Uterus (tissue), 4 donors: ENCODE data around the gene NUDT5. TPM values are rescaled to one million over a fixed set of nuclear protein-coding genes. Genes with fewer than 3 reads are reported as not detected.

Experiments
- DNase-seq, 2 donors: peaks; one replicate each; pipeline ENCODE4 v3.0.0-alpha.2; 2019 to 2020
- H3K27ac ChIP-seq, 2 donors: fragments of 200-600 bp; sonication (generic); 1 replicate in 1 of 2; 2 replicates in 1 of 2; pipeline ENCODE4 v1.5.1; 2016 to 2018
- H3K27me3 ChIP-seq, 2 donors: fragments of 200-600 bp; sonication (generic); one replicate each; pipeline ENCODE4 v1.5.1; 2018 to 2019; ENCODE audit warnings: control low read depth in 1 of 2
- H3K36me3 ChIP-seq, 2 donors: fragments of 200-600 bp; sonication (generic); one replicate each; pipeline ENCODE4 v1.5.1; 2019; ENCODE audit warnings: control low read depth in 1 of 2
- H3K4me1 ChIP-seq, 2 donors: fragments of 200-600 bp; sonication (generic); one replicate each; pipeline ENCODE4 v1.5.1; 2018 to 2019; ENCODE audit warnings: control low read depth in 1 of 2
- H3K4me3 ChIP-seq, 2 donors: fragments of 200-600 bp; sonication (generic); 1 replicate in 1 of 2; 2 replicates in 1 of 2; pipeline ENCODE4 v1.5.1; 2018 to 2019; ENCODE audit warnings: mild to moderate bottlenecking in 1 of 2
- H3K9me3 ChIP-seq, 2 donors: fragments of 200-600 bp; sonication (generic); one replicate each; pipeline ENCODE4 v1.5.1; 2019; ENCODE audit warnings: control low read depth in 1 of 2
- CTCF ChIP-seq, 4 experiments: fragments of 200-600 bp in 2 of 4; fragments of 450-650 bp in 2 of 4; sonication (generic) in 2 of 4; IDR thresholded peaks; one replicate each; pipeline ENCODE4 v1.5.1; 2016 to 2019; ENCODE audit warnings: antibody characterized with exemption in 4 of 4, mild to moderate bottlenecking in 2 of 4, moderate library complexity in 1 of 4
- POLR2A ChIP-seq, 2 donors: fragments of 450-650 bp; IDR thresholded peaks; one replicate each; pipeline ENCODE4 v1.6.1; 2016; ENCODE audit warnings: antibody characterized with exemption in 2 of 2, mild to moderate bottlenecking in 1 of 2, moderate library complexity in 1 of 2
- intact Hi-C: fragments of 100-400 bp; cut with DNase I; formaldehyde crosslinking; loops from one replicate; pipeline ENCODE4 v1.15.1; 2023; ENCODE audit warnings: low total_unique reads
- total RNA-seq, 4 donors: library from RNA; depleted of rRNA in 3 of 4; stranded (reverse); fragments of >200 nt in 3 of 4; gene quantifications; one replicate each; pipeline versions ENCODE4 v1.1.0 to v1.2.4, GENCODE V29; 2014 to 2023
- donor health status: DM: yes; HTN: yes; CAD: no.

NUDT5 gene
- total RNA-seq, 4 donors from 2014 or later = 15.6 to 39.0 (median 33.8) TPM

DNA sequence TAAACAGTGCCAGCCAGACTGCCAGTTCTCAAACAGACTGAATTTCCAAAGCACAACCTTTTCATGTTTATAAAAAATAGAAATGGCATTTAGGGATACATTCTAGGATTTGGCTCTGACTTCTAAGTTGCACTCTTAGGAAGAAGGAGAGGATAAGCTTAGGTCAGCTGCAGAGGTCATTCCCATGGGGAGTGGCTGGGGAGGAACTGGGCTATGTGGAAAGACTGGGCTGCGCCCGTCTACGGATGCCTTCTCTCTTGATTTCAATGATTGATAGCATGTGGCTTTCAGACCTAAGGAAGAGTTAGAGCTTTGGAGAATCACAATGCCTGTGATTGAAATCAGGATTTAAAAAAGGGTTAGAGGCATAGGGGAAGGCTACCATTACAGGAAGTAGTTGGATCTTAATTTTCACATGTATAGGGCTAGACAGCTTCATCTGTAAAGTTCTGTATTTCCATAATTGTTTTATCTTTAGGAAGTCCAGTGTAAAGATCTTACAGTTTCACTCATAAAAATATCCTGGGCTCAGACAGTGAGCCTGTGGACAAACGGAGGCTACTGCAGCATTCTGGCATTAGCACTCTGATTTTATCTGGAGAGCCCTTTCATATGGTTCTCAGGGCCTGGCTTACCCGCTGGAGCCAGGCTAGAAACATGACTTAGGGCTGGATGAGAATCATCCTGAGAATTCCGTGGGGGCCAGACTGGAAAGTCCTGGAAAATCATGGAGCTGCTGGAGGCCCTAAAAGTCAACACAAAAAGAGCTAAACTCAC lies 29.5 kb downstream of the NUDT5 start:
- H3K4me3 ChIP-seq = no peak overlapping the region
- DNase-seq = no peak
- H3K4me1 ChIP-seq = no peaks in the 10 kb centered on the region
- intact Hi-C loops = no loop called here
- no peaks in the 10 kb centered on the region for H3K36me3 ChIP-seq
- no peaks in the 10 kb centered on the region for H3K27me3 ChIP-seq
- TF ChIP-seq CTCF (IDR thresholded peaks at IDR 0.05) (no peak), POLR2A (IDR thresholded peaks at IDR 0.05) (no peak)
- no peaks in the 10 kb centered on the region for H3K9me3 ChIP-seq
- no peak overlapping the region for H3K27ac ChIP-seq

GRCh38 chr10:12165036-12165435 lies 30.7 kb downstream of the NUDT5 start:
- no peaks in the 10 kb centered on the region for H3K4me1 ChIP-seq
- H3K9me3 ChIP-seq = no peaks in the 10 kb centered on the region
- no peak for TF ChIP-seq POLR2A (IDR thresholded peaks at IDR 0.05)
- no peak for TF ChIP-seq CTCF (IDR thresholded peaks at IDR 0.05)
- no peak for DNase-seq
- intact Hi-C loops = no loop called here
- H3K4me3 ChIP-seq = no peak overlapping the region
- no peak overlapping the region for H3K27ac ChIP-seq
- no peaks in the 10 kb centered on the region for H3K27me3 ChIP-seq
- H3K36me3 ChIP-seq = no peaks in the 10 kb centered on the region

GRCh38 chr10:12164085-12164484 lies 31.6 kb downstream of the NUDT5 start:
- H3K36me3 ChIP-seq = no peaks in the 10 kb centered on the region
- no peaks in the 10 kb centered on the region for H3K27me3 ChIP-seq
- intact Hi-C loops = no loop called here
- no peaks in the 10 kb centered on the region for H3K9me3 ChIP-seq
- no peak for TF ChIP-seq CTCF (IDR thresholded peaks at IDR 0.05)
- no peak for TF ChIP-seq POLR2A (IDR thresholded peaks at IDR 0.05)
- no peak for DNase-seq
- no peaks in the 10 kb centered on the region for H3K4me1 ChIP-seq
- no peak overlapping the region for H3K27ac ChIP-seq
- no peak overlapping the region for H3K4me3 ChIP-seq

DNA sequence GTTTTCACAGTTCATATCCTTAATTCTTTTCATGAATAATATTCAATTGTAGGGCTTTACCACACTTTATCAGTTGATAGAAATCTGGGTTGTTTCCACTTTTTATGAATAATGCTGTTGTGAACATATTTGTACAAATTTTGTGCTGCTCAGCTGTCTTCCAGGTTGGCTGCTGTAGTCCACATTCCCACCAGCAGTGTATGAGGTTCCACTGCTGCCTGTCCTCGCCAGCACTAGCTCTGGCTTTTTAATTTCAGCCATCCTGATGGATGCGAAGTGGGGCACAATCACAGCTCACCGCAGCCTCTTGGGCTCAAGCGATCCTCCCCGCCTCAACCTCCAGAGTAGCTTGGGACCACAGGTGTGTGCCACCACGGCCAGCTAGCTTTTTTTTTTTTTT lies 32.8 kb downstream of the NUDT5 start:
- H3K4me3 ChIP-seq = no peak overlapping the region
- no peaks in the 10 kb centered on the region for H3K27me3 ChIP-seq
- no peaks in the 10 kb centered on the region for H3K4me1 ChIP-seq
- intact Hi-C loops = no loop called here
- H3K36me3 ChIP-seq = no peaks in the 10 kb centered on the region
- DNase-seq = no peak
- H3K9me3 ChIP-seq = no peaks in the 10 kb centered on the region
- H3K27ac ChIP-seq = no peak overlapping the region
- no peak for TF ChIP-seq CTCF (IDR thresholded peaks at IDR 0.05)
- TF ChIP-seq POLR2A (IDR thresholded peaks at IDR 0.05) = no peak

DNA sequence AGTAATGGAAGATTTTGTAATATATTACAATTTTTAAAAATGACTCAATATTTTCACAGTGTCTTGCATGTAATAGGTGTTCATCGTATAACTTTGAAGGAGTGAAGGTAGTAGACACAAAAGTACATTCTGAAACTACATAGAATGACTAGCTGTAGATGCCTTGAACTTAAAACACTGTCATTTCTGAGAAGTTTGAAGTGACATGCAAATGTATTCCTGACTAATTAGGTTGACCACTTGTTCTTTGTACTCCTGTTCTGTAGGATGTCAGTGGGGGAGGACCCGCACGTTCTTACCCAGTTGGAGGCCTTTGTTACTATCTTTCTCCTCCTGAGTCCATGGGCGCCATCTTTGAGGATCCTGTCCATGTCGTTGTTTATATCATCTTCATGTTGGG lies 35.0 kb downstream of the NUDT5 start:
- Histone ChIP-seq H3K4me1 (no peaks in the 10 kb centered on the region), H3K27me3 (no peaks in the 10 kb centered on the region), H3K27ac (no peak overlapping the region), H3K4me3 (no peak overlapping the region), H3K9me3 (no peaks in the 10 kb centered on the region), H3K36me3 (no peaks in the 10 kb centered on the region)
- DNase-seq = no peak
- intact Hi-C loops = no loop called here
- no peak for TF ChIP-seq CTCF (IDR thresholded peaks at IDR 0.05)
- TF ChIP-seq POLR2A (IDR thresholded peaks at IDR 0.05) = no peak
